COLO668 (cell line): ENCODE data around the gene GOLGB1.
"Not testable (repeated sequence)": the region's sequence is repeated elsewhere in the genome, so short reads cannot be mapped to it uniquely, and the experiment has no call there.

ENCODE experiments used
- DNase-seq: peaks from one replicate; lab custom pipeline; 2025; ENCODE audit not compliant: unreplicated experiment; lab: John Stamatoyannopoulos, UW

GOLGB1 gene

DNA sequence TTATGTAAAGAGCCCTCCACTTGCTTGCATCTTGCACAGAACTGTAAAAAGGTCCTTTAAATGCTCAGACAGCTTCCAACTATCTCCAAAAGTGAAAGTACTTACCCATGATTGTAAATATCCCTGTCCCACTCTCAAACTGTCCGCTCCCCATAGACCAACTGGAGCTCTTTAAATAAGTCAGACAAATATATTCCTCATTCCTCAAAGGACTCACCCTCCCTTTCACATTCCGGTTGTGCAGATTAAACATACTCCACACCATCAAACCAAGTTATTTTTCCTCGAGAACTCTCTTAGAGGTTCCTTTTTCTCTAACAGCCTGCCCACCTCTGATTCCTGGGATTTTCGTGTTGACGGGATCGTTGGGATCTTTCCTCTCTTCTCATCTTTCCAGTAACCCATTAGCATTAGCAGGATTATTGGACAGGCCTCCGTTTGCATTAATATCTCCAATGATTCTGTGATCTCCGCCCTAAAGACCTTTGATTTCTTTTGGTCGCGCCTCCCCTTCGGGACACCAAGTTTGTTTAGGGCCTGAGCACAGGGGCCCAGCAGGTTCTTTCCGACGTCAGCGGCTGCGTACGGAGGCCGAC is 763 bp downstream of the GOLGB1 start:
- DNase-seq: no peak

- no peak for DNase-seq
These were observed 1.6 kb downstream of the GOLGB1 start for GRCh38 chr3:121747976-121748375.

DNA sequence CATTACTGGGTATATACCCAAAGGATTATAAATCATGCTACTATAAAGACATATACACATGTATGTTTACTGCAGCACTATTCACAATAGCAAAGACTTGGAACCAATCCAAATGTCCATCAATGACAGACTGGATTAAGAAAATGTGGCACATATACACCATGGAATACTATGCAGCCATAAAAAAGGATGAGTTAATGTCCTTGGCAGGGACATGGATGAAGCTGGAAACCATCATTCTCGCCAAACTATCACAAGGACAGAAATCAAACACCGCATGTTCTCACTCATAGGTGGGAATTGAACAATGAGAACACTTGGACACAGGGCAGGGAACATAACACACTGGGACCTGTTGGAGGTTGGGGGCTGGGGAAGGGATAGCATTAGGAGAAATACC is 6.4 kb downstream of the GOLGB1 start:
- not testable (repeated sequence) for DNase-seq

- no peak for DNase-seq
These were observed 8.6 kb downstream of the GOLGB1 start for GRCh38 chr3:121740896-121741295.

- DNase-seq: no peak
These were observed 9.6 kb downstream of the GOLGB1 start for GRCh38 chr3:121739902-121740301.

- DNase-seq: no peak
These were observed 11.9 kb downstream of the GOLGB1 start for GRCh38 chr3:121737644-121738043.

GRCh38 chr3:121736112-121736511 is 13.4 kb downstream of the GOLGB1 start:
- DNase-seq: no peak

- DNase-seq: no peak
These were observed 14.4 kb downstream of the GOLGB1 start for GRCh38 chr3:121735047-121735696.

DNA sequence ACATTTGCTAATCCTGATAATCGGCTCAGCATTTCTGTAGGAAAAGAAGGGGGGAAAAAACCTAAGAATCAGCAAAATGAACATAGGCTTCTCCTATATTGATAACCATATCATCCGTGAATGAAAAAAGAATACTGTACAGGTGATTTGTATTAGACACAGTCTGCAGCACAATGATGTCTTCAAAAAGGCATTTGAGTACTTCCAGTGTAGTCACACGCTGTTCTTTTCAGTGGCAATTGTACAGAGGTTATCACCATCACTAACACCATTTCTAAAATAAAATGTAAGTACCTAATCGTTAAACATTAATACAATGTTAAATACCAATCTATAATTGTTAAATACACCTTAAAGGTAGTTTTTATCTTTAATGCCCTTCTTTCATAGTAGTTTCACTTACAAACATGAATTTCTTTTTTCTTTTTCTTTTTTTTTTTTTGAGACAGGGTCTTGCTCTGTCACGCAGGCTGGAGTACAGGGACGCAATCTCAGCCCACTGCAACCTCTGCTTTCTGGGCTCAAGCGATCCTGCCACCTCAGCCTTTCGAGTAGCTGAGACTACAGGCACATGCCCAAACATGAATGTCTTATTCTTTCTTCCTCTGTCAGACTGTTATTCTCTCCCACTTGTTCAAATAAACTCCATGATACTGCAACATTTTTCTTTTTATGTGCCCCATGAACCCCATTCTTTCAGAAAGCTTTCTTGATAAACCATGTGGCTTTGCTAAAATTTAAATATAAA is 18.4 kb downstream of the GOLGB1 start:
- no peak for DNase-seq

DNA sequence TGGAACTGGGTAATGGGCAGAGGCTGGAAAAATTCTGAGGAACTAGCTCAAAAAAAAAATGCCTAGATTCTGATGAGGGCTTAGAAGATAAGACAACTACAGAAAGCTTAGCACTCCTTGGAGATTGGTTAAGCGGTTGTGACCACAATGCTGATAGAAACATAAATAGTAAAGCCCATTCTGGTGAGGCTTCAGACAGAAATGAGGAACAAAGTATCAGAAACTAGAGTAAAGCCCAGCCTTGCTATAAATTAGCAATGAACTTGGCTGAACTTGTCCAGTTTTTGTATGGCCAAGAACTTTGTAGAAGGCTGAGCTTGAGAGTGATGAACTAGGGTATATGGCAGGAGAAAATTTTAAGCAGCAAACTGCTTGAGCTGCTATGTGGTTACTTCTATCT is 25.4 kb downstream of the GOLGB1 start:
- no peak for DNase-seq

GRCh38 chr3:121723485-121723884 is 26.1 kb downstream of the GOLGB1 start:
- DNase-seq: no peak

DNA sequence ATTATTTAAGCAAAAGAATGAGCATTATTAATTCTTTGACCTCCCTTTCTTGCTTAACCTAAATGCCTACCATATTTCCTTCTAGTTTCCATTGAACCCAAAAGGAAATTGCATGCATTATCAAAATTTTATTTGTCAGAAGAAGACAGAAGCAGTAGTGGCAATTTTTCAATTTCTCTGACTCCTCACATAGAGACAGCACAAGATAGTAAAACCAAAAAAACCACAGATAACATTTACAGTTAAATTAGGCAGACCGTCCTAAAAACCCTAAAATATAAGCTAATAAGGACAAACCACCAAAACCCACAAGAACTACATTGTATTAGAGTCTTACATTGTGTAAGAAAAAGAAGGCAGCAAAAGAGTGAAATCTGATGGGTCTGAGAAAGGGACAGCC is 27.1 kb downstream of the GOLGB1 start:
- DNase-seq: no peak

DNA sequence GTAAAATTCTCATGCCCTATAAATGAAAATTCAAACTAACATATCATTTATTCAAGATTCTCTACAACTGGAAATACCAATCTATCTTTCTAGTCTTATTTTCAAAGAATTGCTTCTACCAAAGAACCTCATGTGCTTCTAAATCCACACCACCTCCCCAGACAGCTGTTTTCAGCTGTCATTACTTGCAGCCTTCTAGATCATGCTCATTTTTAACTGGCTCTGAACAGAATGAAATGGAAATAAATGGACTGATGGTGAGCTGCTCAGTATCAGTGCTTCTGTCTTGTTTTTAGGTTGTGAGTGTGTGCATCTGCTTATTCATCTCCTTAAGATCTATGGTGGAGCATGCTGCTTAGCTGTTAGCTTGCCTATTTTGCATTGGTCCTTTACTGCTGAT is 29.4 kb downstream of the GOLGB1 start:
- DNase-seq: no peak

DNA sequence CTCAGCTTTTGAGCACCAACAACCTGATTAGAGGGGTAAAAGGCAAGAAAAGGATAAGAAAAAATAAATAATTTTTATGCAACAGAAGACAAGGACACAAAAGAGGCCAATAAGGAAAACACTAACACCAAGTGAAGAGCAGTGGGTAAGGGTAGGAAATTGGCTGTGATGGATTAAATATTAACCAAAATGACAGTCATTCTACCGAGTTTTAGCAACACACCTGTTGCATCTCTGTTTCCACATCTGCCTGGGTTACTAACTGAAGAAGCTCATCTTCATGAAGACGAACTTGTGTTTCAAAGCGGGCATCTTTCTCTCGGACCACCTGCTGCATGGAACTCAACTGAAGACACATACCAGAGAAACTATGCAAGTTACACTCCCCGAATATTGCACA is 30.1 kb downstream of the GOLGB1 start:
- DNase-seq: peak; percentile 1

DNA sequence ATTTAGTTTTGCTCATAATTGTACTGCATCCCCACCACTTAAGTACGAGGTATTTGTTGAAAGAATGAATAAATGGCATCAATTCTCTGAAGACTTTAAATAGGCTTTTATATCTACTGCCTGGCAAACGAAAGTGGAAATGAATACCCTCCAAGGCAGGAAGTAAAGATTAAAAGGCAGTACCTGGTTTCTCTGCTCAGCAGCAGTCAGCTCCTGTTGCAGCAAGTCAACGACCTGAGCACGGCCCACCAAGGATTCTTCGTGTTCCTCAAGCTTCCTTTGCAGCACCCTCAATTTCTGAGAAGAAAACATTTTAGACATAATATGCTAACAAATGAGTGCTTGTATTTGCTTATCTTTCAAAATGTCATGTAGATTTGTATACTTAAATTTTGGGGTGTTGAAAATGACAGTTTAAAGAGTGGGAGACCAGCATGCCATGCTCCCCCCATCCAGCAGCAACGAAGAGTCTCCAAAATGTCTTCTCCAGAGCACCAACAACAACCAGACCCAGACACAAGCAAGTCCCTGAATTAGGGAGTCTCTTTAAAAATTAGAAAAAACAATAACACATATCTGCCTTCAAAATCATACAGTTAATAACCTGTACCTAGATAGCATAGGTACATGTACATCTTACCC is 31.2 kb downstream of the GOLGB1 start:
- DNase-seq: no peak

GRCh38 chr3:121710347-121710746 is 39.2 kb downstream of the GOLGB1 start:
- no peak for DNase-seq

GRCh38 chr3:121707531-121708273 is 41.8 kb downstream of the GOLGB1 start:
- no peak for DNase-seq

- no peak for DNase-seq
These were observed 44.0 kb downstream of the GOLGB1 start for GRCh38 chr3:121705541-121705940.

- DNase-seq: no peak
These were observed 45.6 kb downstream of the GOLGB1 start for GRCh38 chr3:121703973-121704372.

GRCh38 chr3:121698901-121699300 is 50.6 kb downstream of the GOLGB1 start:
- no peak for DNase-seq

DNA sequence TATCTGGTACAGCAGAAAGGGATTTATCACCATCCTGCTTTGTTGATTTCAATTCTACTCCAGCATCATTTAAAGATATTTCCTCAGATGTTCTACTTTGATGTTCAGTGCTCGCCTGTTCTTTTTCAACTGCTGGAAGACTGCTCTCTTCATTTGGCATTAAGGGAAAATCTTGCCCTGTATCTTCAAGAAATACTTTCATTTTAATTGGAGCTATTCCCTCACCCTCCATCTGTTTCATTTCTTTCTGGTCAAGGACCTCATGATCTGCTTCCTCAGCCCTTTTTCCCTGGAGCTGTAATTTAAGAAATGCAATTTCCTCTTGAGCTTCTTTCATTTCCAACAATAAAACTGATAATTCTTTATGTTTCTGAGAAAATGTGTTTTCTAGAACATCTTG is 51.1 kb downstream of the GOLGB1 start:
- DNase-seq: no peak
